Liver (tissue), 9 donors: ENCODE measurements around the gene KRTAP4-9. TPM values are rescaled to one million over a fixed set of nuclear protein-coding genes. Genes with fewer than 3 reads are reported as not detected.

Experiments used
- DNase-seq: peaks from one replicate; pipeline ENCODE4 v3.0.0-alpha.2; 2017; ENCODE audit warnings: low spot score
- H3K27ac ChIP-seq, 2 donors: one replicate each; pipeline ENCODE4 v1.7.0; 2013; ENCODE audit warnings: inconsistent platforms in 2 of 2, low read length in 2 of 2, control low read depth in 1 of 2, low read depth in 1 of 2, mild to moderate bottlenecking in 1 of 2
- H3K27me3 ChIP-seq, 4 donors: one replicate each; pipeline versions ENCODE4 v1.6.1 to v1.7.0; 2013; ENCODE audit warnings: low read length in 3 of 4, inconsistent platforms in 1 of 4, mild to moderate bottlenecking in 1 of 4, moderate library complexity in 1 of 4; ENCODE audit not compliant: control insufficient read depth in 4 of 4, insufficient read depth in 4 of 4
- H3K36me3 ChIP-seq, 4 donors: one replicate each; pipeline versions ENCODE4 v1.6.1 to v1.7.0; 2013; ENCODE audit warnings: low read length in 3 of 4, mild to moderate bottlenecking in 3 of 4, low read depth in 1 of 4, moderate library complexity in 1 of 4; ENCODE audit not compliant: control insufficient read depth in 4 of 4, insufficient read depth in 3 of 4
- H3K4me1 ChIP-seq, 4 donors: one replicate each; pipeline versions ENCODE4 v1.6.1 to v1.7.0; 2013; ENCODE audit warnings: low read length in 3 of 4, mild to moderate bottlenecking in 3 of 4, moderate library complexity in 1 of 4; ENCODE audit not compliant: control insufficient read depth in 4 of 4, insufficient read depth in 4 of 4
- H3K4me3 ChIP-seq, 3 donors: one replicate each; pipeline versions ENCODE4 v1.6.1 to v1.7.0; 2013; ENCODE audit warnings: low read length in 3 of 3, control low read depth in 1 of 3, low read depth in 1 of 3, mild to moderate bottlenecking in 1 of 3
- H3K9ac ChIP-seq, 2 donors: one replicate each; pipeline ENCODE4 v1.7.0; 2013; ENCODE audit warnings: low read length in 2 of 2, mild to moderate bottlenecking in 2 of 2, moderate library complexity in 2 of 2, control low read depth in 1 of 2, low read depth in 1 of 2
- H3K9me3 ChIP-seq, 4 donors: one replicate each; pipeline versions ENCODE4 v1.6.1 to v1.7.0; 2013; ENCODE audit warnings: low read length in 3 of 4; ENCODE audit not compliant: control insufficient read depth in 4 of 4
- EGR1 ChIP-seq, 2 donors: IDR thresholded peaks; 2 replicates each; pipeline ENCODE4 v1.6.1; 2016 to 2018; ENCODE audit warnings: antibody characterized with exemption in 2 of 2, low read depth in 2 of 2
- FOXA2 ChIP-seq: IDR thresholded peaks from 2 replicates; pipeline ENCODE4 v1.6.1; 2016; ENCODE audit warnings: antibody characterized with exemption
- GABPA ChIP-seq, 2 donors: IDR thresholded peaks in 1 of 2; conservative IDR thresholded peaks in 1 of 2; 2 replicates each; pipeline ENCODE4 v1.6.1; 2016; ENCODE audit warnings: antibody characterized with exemption in 2 of 2, mild to moderate bottlenecking in 1 of 2, moderate library complexity in 1 of 2
- HNF4A ChIP-seq, 2 donors: conservative IDR thresholded peaks; 2 replicates each; pipeline ENCODE4 v1.6.1; 2016; ENCODE audit warnings: antibody characterized with exemption in 2 of 2, mild to moderate bottlenecking in 2 of 2
- HNF4G ChIP-seq: IDR thresholded peaks from 2 replicates; pipeline ENCODE4 v1.6.1; 2016; ENCODE audit warnings: antibody characterized with exemption
- JUND ChIP-seq, 2 donors: IDR thresholded peaks; 2 replicates each; pipeline ENCODE4 v1.6.1; 2016; ENCODE audit warnings: antibody characterized with exemption in 2 of 2
- MAX ChIP-seq: IDR thresholded peaks from 2 replicates; pipeline ENCODE4 v1.6.1; 2016; ENCODE audit warnings: antibody characterized with exemption
- NR2F2 ChIP-seq: IDR thresholded peaks from 2 replicates; pipeline ENCODE4 v1.6.1; 2016; ENCODE audit warnings: antibody characterized with exemption
- RAD21 ChIP-seq, 2 donors: IDR thresholded peaks; 2 replicates each; pipeline ENCODE4 v1.6.1; 2016; ENCODE audit warnings: antibody characterized with exemption in 2 of 2, mild to moderate bottlenecking in 2 of 2
- REST ChIP-seq: IDR thresholded peaks from 2 replicates; pipeline ENCODE4 v1.6.1; 2016; ENCODE audit warnings: antibody characterized with exemption, mild to moderate bottlenecking
- RXRA ChIP-seq, 2 donors: IDR thresholded peaks; 2 replicates each; pipeline ENCODE4 v1.6.1; 2017 to 2018; ENCODE audit warnings: antibody characterized with exemption in 2 of 2, mild to moderate bottlenecking in 1 of 2
- TAF1 ChIP-seq: conservative IDR thresholded peaks from 2 replicates; pipeline ENCODE4 v1.6.1; 2016; ENCODE audit warnings: antibody characterized with exemption, mild to moderate bottlenecking
- YY1 ChIP-seq: IDR thresholded peaks from 2 replicates; pipeline ENCODE4 v1.6.1; 2016; ENCODE audit warnings: antibody characterized with exemption, mild to moderate bottlenecking
- ZBTB33 ChIP-seq: IDR thresholded peaks from 2 replicates; pipeline ENCODE4 v1.6.1; 2016; ENCODE audit warnings: antibody characterized with exemption
- WGBS: extraction: QIAGEN DNeasy Blood & Tissue Kit; methylation state at CpG from one replicate; pipeline ENCODE4 v1.1.7; 2013; 5-methylcytosine and 5-hydroxymethylcytosine counted together
- polyA plus RNA-seq, 2 donors: library from polyadenylated mRNA; stranded (reverse) in 1 of 2; unstranded in 1 of 2; fragments of 200-250 nt in 1 of 2; fragments of >200 nt in 1 of 2; fragmentation: Nextera tagmentation in 1 of 2; extraction: Ambion mirVana in 1 of 2; gene quantifications; one replicate each; pipeline versions ENCODE4 v1.2.1 to v1.2.3, GENCODE V29; 2013 to 2015
- total RNA-seq, 2 donors: library from RNA; depleted of rRNA; stranded (reverse); fragments of >200 nt; gene quantifications; one replicate each; pipeline ENCODE4 v1.2.3, GENCODE V29; 2014
- TF ChIP-seq, protein P1 (sequence below): fragments of 150-350 bp; IDR thresholded peaks from 2 replicates; pipeline ENCODE4 v1.5.1; 2017; ENCODE audit warnings: improper control_type of control experiment, low read depth, low read length; ENCODE audit not compliant: missing input control
- donor health status: healthy.
- donor health status: healthy.
- donor health status: healthy.
- donor health status: healthy.
- donor health status: healthy.

Gene KRTAP4-9
- total and polyA plus RNA-seq, 4 donors = not detected

DNA sequence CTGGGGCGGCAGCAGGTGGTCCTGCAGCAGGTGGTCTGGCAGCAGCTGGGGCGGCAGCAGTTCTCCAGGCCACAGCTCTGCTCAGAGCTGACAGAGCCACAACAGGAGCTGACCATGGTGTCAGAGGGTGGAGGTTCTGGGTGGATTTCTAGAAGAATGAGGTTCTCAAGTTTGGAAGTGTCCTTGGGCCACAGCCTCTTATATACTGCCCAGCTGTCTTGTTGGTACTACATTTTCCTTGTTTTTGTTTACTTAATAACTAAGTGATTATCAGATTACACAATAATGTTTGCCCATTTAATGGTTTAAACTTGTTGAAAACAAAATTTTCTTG, 44.4 kb downstream of the KRTAP4-9 start, which contains the start of gene KRTAP4-5:
TSS of gene KRTAP4-5 (minus strand) at position 174 of the 334 bp plus-strand sequence. CDS start at position 116, 58 bp downstream.
- Histone ChIP-seq H3K4me3 (no peak within 1 kb of the TSS), H3K27me3 (peaks cover 0 to 3% (median 0%) of the 10 kb centered on the region in 4 donors), H3K9ac (no peak within 1 kb of the TSS), H3K4me1 (no peaks in the 10 kb centered on the region), H3K9me3 (no peaks in the 10 kb centered on the region), H3K36me3 (no peaks in the 10 kb centered on the region), H3K27ac (no peak within 1 kb of the TSS)
- TF ChIP-seq EGR1 (IDR thresholded peaks at IDR 0.05; ENCODE audit: low read depth in 2 of 2) = no peak
- TF ChIP-seq TAF1 = no peak
- no peak for TF ChIP-seq YY1
- no peak for TF ChIP-seq RAD21 (IDR thresholded peaks at IDR 0.05)
- TF ChIP-seq FOXA2 = no peak
- TF ChIP-seq NR2F2 = no peak
- TF ChIP-seq HNF4A (conservative IDR thresholded peaks at IDR 0.05) = no peak
- TF ChIP-seq REST = no peak
- TF ChIP-seq GABPA (IDR thresholded peaks at IDR 0.05 in 1 of 2, conservative IDR thresholded peaks at IDR 0.05 in 1 of 2) = no peak
- TF ChIP-seq RXRA (IDR thresholded peaks at IDR 0.05) = no peak
- TF ChIP-seq JUND (IDR thresholded peaks at IDR 0.05) = no peak
- TF ChIP-seq, protein P1, sequence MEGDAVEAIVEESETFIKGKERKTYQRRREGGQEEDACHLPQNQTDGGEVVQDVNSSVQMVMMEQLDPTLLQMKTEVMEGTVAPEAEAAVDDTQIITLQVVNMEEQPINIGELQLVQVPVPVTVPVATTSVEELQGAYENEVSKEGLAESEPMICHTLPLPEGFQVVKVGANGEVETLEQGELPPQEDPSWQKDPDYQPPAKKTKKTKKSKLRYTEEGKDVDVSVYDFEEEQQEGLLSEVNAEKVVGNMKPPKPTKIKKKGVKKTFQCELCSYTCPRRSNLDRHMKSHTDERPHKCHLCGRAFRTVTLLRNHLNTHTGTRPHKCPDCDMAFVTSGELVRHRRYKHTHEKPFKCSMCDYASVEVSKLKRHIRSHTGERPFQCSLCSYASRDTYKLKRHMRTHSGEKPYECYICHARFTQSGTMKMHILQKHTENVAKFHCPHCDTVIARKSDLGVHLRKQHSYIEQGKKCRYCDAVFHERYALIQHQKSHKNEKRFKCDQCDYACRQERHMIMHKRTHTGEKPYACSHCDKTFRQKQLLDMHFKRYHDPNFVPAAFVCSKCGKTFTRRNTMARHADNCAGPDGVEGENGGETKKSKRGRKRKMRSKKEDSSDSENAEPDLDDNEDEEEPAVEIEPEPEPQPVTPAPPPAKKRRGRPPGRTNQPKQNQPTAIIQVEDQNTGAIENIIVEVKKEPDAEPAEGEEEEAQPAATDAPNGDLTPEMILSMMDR = no peak
- no peak for TF ChIP-seq ZBTB33
- TF ChIP-seq MAX = no peak
- no peak for DNase-seq
- WGBS = 42% methylated on average over 2 of the region's 2 CpGs

- Histone ChIP-seq H3K9me3 (no peaks in the 10 kb centered on the region), H3K36me3 (no peaks in the 10 kb centered on the region), H3K27me3 (peaks cover 0 to 3% (median 0%) of the 10 kb centered on the region in 4 donors), H3K4me3 (no peak overlapping the region), H3K27ac (no peak overlapping the region), H3K9ac (no peak overlapping the region), H3K4me1 (no peaks in the 10 kb centered on the region)
- TF ChIP-seq GABPA (IDR thresholded peaks at IDR 0.05 in 1 of 2, conservative IDR thresholded peaks at IDR 0.05 in 1 of 2) (no peak), RXRA (IDR thresholded peaks at IDR 0.05) (no peak), RAD21 (IDR thresholded peaks at IDR 0.05) (no peak), ZBTB33 (no peak), HNF4G (no peak), EGR1 (IDR thresholded peaks at IDR 0.05; ENCODE audit: low read depth in 2 of 2) (no peak), NR2F2 (no peak), REST (no peak), JUND (IDR thresholded peaks at IDR 0.05) (no peak)
- 87% methylated on average over 4 of the region's 4 CpGs for WGBS
- DNase-seq = no peak
These were observed 44.8 kb downstream of the KRTAP4-9 start for GRCh38 chr17:41150026-41150425.
